Measurements from ENCODE around the gene CHCHD3.

DNA sequence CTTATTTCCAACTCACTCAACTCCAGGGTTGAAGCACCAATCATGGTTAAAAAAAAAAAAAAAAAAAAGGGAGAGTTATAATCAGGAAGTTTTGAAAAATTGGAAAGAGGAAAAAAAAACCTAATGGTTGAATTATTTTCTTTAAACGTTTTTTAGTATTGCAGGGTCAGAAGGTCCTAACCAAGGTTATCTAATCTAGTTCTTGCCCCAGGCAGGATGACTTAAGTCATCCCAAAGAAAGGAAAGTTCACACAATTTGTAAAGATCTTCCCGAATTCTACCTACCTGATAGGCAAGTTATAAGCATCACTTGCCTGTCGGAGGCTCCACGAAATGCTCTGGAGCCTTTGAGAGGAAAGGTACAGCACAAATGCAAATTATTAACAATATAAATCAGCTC is 297.5 kb downstream of the CHCHD3 start:
- TF ChIP-seq CTCF (IDR thresholded peaks at IDR 0.05) = no peak
- no peak for TF ChIP-seq POLR2A (IDR thresholded peaks at IDR 0.05)

Data from right lobe of liver (tissue), 4 donors.